Mucosa of rectum (tissue), 2 donors: ENCODE measurements around the gene ARHGEF4.
"Not testable (repeated sequence)": the region's sequence is repeated elsewhere in the genome, so short reads cannot be mapped to it uniquely, and the experiment has no call there.

Experiments
- H3K27ac ChIP-seq, 2 donors: one replicate each; pipeline ENCODE4 v1.7.0; 2013; ENCODE audit warnings: inconsistent platforms in 2 of 2, low read depth in 2 of 2, low read length in 2 of 2
- H3K27me3 ChIP-seq, 2 donors: one replicate each; pipeline ENCODE4 v1.7.0; 2013; ENCODE audit warnings: low read length in 2 of 2; ENCODE audit not compliant: control insufficient read depth in 2 of 2, insufficient read depth in 2 of 2
- H3K36me3 ChIP-seq, 2 donors: one replicate each; pipeline ENCODE4 v1.7.0; 2013; ENCODE audit warnings: low read length in 2 of 2; ENCODE audit not compliant: control insufficient read depth in 2 of 2, insufficient read depth in 2 of 2
- H3K4me1 ChIP-seq, 2 donors: one replicate each; pipeline ENCODE4 v1.7.0; 2013; ENCODE audit warnings: low read length in 2 of 2, mild to moderate bottlenecking in 1 of 2; ENCODE audit not compliant: control insufficient read depth in 2 of 2, insufficient read depth in 2 of 2
- H3K4me3 ChIP-seq, 2 donors: one replicate each; pipeline ENCODE4 v1.7.0; 2013; ENCODE audit warnings: low read length in 2 of 2
- H3K9ac ChIP-seq, 2 donors: one replicate each; pipeline ENCODE4 v1.7.0; 2013; ENCODE audit warnings: low read length in 2 of 2, low read depth in 1 of 2, mild to moderate bottlenecking in 1 of 2
- H3K9me3 ChIP-seq, 2 donors: one replicate each; pipeline ENCODE4 v1.7.0; 2013; ENCODE audit warnings: low read length in 2 of 2; ENCODE audit not compliant: control insufficient read depth in 2 of 2
- donor health status: healthy.
- donor health status: Normal muscosa, but diverticular disease.

The ARHGEF4 gene

GRCh38 chr2:130899306-130899705, 62.6 kb downstream of the ARHGEF4 start:
- Histone ChIP-seq H3K9me3 (no peaks in the 10 kb centered on the region), H3K4me3 (no peak overlapping the region), H3K27ac (no peak overlapping the region), H3K4me1 (no peaks in the 10 kb centered on the region), H3K27me3 (no peaks in the 10 kb centered on the region), H3K9ac (no peak overlapping the region), H3K36me3 (no peaks in the 10 kb centered on the region)

DNA sequence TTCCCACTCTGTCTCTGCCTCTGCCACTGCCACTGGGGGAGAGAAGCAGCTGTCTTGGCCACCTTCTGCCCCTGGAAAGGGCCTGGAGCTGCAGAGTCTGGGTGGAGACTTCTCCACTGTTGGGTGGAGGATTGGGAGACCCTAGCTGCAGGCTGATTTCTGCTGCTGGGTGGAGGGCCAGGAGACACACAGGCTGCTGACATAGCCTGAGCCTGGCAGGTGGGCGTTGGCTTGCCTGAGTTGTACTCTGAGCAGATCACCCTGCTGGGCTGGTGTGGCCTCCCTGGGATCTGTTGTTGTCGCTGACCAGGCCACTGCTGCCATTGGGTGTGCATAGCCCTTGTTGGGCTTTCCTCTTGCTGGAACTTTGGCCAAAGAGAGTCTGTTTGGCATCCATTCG, 64.3 kb downstream of the ARHGEF4 start:
- H3K27me3 ChIP-seq, result no peaks in the 10 kb centered on the region
- no peaks in the 10 kb centered on the region for H3K36me3 ChIP-seq
- no peaks in the 10 kb centered on the region for H3K4me1 ChIP-seq
- H3K27ac ChIP-seq, result no peak overlapping the region
- H3K9ac ChIP-seq, result no peak overlapping the region
- no peak overlapping the region for H3K4me3 ChIP-seq
- no peaks in the 10 kb centered on the region for H3K9me3 ChIP-seq

GRCh38 chr2:130901626-130902025, 64.9 kb downstream of the ARHGEF4 start:
- not testable (repeated sequence) for H3K4me3 ChIP-seq, H3K4me1 ChIP-seq

DNA sequence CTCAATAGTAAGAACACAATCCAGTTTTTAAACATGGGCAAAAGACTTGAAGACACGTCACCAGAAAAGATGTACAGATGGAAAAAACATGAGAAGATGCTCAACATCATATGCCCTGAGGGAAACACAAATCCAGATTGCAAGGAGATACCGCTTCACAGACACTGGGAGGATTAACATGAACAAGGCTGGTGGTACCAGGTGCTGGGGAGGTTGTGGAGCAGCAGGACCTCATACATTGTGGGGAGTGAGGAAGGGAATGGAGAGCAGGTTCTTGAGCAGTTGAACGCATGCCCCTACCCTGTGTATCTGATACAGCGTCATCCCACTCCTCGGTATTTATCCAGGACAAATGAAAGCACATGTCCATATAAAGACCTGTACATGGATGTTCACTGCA, 72.1 kb downstream of the ARHGEF4 start:
- H3K27me3 ChIP-seq, result no peaks in the 10 kb centered on the region
- H3K4me1 ChIP-seq, result no peaks in the 10 kb centered on the region
- H3K9ac ChIP-seq, result no peak overlapping the region
- peaks cover 0 to 3% of the 10 kb centered on the region in 2 donors for H3K9me3 ChIP-seq
- no peaks in the 10 kb centered on the region for H3K36me3 ChIP-seq
- no peak overlapping the region for H3K4me3 ChIP-seq
- no peak overlapping the region for H3K27ac ChIP-seq

More at GRCh38 chr2:130901626-130902025, 64.9 kb downstream of the ARHGEF4 start:
- H3K27me3 ChIP-seq, H3K27ac ChIP-seq, H3K9ac ChIP-seq, H3K36me3 ChIP-seq, H3K9me3 ChIP-seq: not testable (repeated sequence)

- no peaks in the 10 kb centered on the region for H3K36me3 ChIP-seq
- H3K27ac ChIP-seq, result no peak overlapping the region
- no peak overlapping the region for H3K9ac ChIP-seq
- no peaks in the 10 kb centered on the region for H3K27me3 ChIP-seq
- H3K4me1 ChIP-seq, result no peaks in the 10 kb centered on the region
- peaks cover 0 to 3% of the 10 kb centered on the region in 2 donors for H3K9me3 ChIP-seq
- H3K4me3 ChIP-seq, result no peak overlapping the region
These were observed 74.2 kb downstream of the ARHGEF4 start for GRCh38 chr2:130910931-130911330.

DNA sequence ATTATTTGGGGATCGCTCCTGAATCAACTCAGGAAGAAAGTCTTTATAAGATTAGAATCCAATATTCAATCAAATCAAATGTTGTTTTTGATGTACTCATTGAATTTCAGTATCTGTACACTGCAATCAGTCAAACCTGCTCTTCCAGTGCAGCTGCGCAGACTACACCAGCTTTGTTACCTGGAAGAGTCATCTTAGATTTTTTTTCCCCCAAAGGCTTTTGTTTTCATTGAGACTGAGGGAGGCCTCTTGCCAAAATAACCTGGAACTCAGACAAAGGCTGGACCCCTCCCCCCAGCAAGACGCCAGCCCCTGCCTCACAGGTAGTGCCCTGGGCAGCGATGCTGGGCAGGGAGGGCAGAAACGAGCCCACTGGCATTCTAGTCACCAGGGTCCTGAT, 74.8 kb downstream of the ARHGEF4 start:
- no peaks in the 10 kb centered on the region for H3K27me3 ChIP-seq
- no peak overlapping the region for H3K4me3 ChIP-seq
- no peak overlapping the region for H3K9ac ChIP-seq
- H3K36me3 ChIP-seq, result no peaks in the 10 kb centered on the region
- no peak overlapping the region for H3K27ac ChIP-seq
- no peaks in the 10 kb centered on the region for H3K4me1 ChIP-seq
- H3K9me3 ChIP-seq, result peaks cover 0 to 2% of the 10 kb centered on the region in 2 donors

DNA sequence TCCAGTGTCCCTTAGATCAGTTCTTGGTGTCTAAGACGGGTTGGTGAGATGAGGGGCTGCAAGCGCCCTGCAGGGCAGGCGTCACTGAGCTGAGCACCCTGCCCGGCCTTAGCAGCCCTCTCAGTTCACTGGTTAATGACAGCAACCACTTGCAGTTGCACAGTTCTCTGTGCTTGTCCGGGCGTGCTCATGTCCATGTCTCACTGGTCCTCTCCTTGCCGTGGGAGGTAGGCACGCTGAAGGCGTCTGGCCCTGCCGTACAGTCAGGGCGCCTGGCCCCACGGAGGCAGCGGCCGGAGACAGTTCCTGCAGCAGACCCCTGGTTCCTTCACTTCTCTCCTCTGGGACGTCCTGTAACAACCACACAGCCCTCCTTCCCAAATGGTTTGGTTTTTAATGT, 75.3 kb downstream of the ARHGEF4 start:
- Histone ChIP-seq H3K36me3 (no peaks in the 10 kb centered on the region), H3K27me3 (no peaks in the 10 kb centered on the region), H3K27ac (no peak overlapping the region), H3K4me1 (no peaks in the 10 kb centered on the region), H3K9me3 (no peaks in the 10 kb centered on the region), H3K9ac (no peak overlapping the region), H3K4me3 (no peak overlapping the region)

DNA sequence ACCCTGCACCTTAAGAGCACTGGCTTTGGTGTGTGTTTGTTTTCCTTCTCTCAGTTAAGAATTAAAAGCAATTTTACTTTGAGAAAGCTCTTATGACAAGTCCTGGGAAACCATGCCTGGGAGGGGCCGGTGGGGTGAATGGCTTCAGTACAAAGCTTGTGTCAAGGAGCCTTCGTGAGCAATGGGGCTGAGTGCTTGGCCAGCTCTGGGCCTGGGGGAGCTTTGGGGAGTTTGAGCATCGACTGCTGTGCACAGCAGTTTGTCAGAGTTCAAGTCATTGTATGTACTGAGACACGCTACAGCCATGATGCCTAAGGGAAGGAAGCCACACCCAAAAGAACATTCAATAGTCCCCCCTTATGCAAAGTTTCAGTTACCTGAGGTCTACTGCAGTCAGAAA, 75.8 kb downstream of the ARHGEF4 start:
- H3K9ac ChIP-seq, result no peak overlapping the region
- no peaks in the 10 kb centered on the region for H3K4me1 ChIP-seq
- no peaks in the 10 kb centered on the region for H3K9me3 ChIP-seq
- no peak overlapping the region for H3K4me3 ChIP-seq
- H3K27ac ChIP-seq, result no peak overlapping the region
- H3K36me3 ChIP-seq, result no peaks in the 10 kb centered on the region
- no peaks in the 10 kb centered on the region for H3K27me3 ChIP-seq

- Histone ChIP-seq H3K4me1 (no peaks in the 10 kb centered on the region), H3K27me3 (no peaks in the 10 kb centered on the region), H3K9me3 (no peaks in the 10 kb centered on the region), H3K4me3 (no peak overlapping the region), H3K9ac (no peak overlapping the region), H3K36me3 (no peaks in the 10 kb centered on the region), H3K27ac (no peak overlapping the region)
These were observed 77.2 kb downstream of the ARHGEF4 start for GRCh38 chr2:130913891-130914290.

GRCh38 chr2:130915149-130915548, 78.4 kb downstream of the ARHGEF4 start:
- no peak overlapping the region for H3K27ac ChIP-seq

More at GRCh38 chr2:130915149-130915548, 78.4 kb downstream of the ARHGEF4 start:
- H3K27me3 ChIP-seq, result no peaks in the 10 kb centered on the region
- H3K9me3 ChIP-seq, result no peaks in the 10 kb centered on the region
- no peaks in the 10 kb centered on the region for H3K4me1 ChIP-seq
- H3K36me3 ChIP-seq, result no peaks in the 10 kb centered on the region
- H3K9ac ChIP-seq, result no peak overlapping the region
- H3K4me3 ChIP-seq, result no peak overlapping the region
